Ectodermal cell (in vitro differentiated cells): ENCODE results near the gene MLNR.

Experiments used
- H3K27ac ChIP-seq: 2 replicates; pipeline ENCODE4 v1.7.0; 2013; ENCODE audit warnings: mild to moderate bottlenecking, low read depth, low read length; ENCODE audit not compliant: insufficient read depth, poor library complexity, severe bottlenecking
- H3K27me3 ChIP-seq: 2 replicates; pipeline ENCODE4 v1.7.0; 2013; ENCODE audit warnings: mild to moderate bottlenecking, low read length; ENCODE audit not compliant: insufficient read depth, control insufficient read depth, poor library complexity, severe bottlenecking
- H3K36me3 ChIP-seq: one replicate; pipeline ENCODE4 v1.7.0; 2013; ENCODE audit warnings: low read length; ENCODE audit not compliant: control insufficient read depth, insufficient read depth
- H3K4me1 ChIP-seq: one replicate; pipeline ENCODE4 v1.7.0; 2013; ENCODE audit warnings: low read length; ENCODE audit not compliant: control insufficient read depth, insufficient read depth
- H3K4me3 ChIP-seq: 2 replicates; pipeline ENCODE4 v1.7.0; 2013; ENCODE audit warnings: low read depth, low read length, control low read depth; ENCODE audit not compliant: insufficient read depth
- H3K9me3 ChIP-seq: 2 replicates; pipeline ENCODE4 v1.7.0; 2013; ENCODE audit warnings: mild to moderate bottlenecking, low read length, moderate library complexity; ENCODE audit not compliant: control insufficient read depth
- WGBS, 2 experiments: methylation state at CpG; one replicate each; pipeline ENCODE4 v1.1.7; 2013; ENCODE audit warnings: missing lambda C conversion rate in 2 of 2; 5-methylcytosine and 5-hydroxymethylcytosine counted together

Gene MLNR

DNA sequence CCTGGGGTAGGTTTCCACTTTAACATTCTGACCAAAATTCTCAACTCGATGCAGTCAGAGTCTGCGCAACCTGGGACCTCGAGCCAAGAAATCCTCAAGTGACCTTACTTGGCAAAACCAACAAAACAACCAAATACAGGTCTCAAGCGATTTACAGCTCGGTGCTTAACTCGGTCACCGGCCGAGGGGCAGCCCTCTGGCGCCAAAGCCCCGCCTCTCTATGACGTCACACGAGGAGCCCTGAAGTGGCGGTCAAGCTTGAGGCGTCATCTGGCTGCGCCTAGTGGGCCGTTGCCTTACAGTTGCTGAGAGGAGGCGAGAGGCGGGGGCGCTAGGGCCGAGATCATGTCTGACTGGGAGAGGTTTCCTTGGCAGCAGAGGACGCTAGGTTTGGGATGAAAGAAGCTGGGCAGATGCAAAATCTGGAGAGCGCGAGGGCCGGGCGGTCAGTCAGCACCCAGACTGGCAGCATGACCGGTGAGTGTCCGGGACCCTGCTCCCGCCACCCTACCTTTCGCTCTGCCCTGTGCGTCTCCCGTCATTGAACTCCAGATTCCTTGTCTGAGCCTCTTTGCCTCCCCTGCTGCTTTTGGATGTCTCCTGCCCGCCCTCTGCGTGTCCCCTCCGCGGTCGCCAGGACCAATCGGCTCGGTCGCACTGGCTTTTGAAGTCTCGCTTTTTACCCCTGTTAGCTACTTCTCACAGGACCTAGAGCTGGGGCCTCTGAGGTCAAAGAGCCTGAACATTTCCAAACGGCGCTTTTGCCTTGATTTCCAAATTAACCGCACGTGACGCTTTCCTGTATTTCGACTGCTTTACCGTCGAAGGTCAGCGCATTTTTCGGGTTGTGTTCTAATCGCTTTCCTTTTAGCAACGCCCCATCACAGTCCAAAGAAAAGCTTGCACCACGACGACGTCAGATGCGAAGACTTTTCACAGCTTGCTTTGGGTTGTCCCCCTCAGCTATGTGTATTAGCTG, 27.8 kb downstream of the MLNR start, which contains the start of gene CDADC1:
CDADC1 (plus strand) TSS at position 283 of the 979 bp plus-strand sequence; CDS start at position 396, 113 bp downstream.
- whole genome bisulfite sequencing, 2 experiments: 0 to 1% methylated on average over 56 of the region's 56 CpGs
- no peak within 1 kb of the TSS for H3K27ac ChIP-seq

DNA sequence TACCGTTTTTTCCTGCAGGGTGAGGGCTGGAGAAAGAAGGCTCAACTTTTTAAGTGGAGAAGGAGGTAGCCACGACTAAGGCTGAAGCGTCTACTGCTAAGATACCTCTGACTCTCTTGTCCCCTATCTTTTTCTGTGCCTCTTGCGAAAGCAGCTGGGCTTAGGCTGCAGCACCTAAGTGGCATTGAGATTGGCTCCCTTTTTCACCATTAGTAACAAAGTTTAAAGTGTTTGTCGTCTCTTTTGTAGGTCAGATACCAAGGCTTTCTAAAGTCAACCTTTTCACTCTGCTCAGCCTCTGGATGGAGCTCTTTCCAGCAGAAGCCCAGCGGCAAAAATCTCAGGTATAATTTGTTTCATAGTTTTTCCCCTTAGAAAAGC, 28.5 kb downstream of the MLNR start:
- Histone ChIP-seq H3K9me3 (no peaks in the 10 kb centered on the region), H3K36me3 (no peaks in the 10 kb centered on the region), H3K27ac (no peak overlapping the region), H3K27me3 (peaks cover 6% of the 10 kb centered on the region), H3K4me1 (no peaks in the 10 kb centered on the region), H3K4me3 (peak overlapping the region; percentile 75)
- 8 to 12% methylated on average over 6 of the region's 6 CpGs for WGBS, 2 experiments

More for the DNA sequence above, 27.8 kb downstream of the MLNR start, which contains the start of gene CDADC1:
- H3K9me3 ChIP-seq: no peaks in the 10 kb centered on the region
- no peaks in the 10 kb centered on the region for H3K36me3 ChIP-seq
- peaks cover 6% of the 10 kb centered on the region for H3K27me3 ChIP-seq
- peak within 1 kb of the TSS; percentile 75 for H3K4me3 ChIP-seq
- H3K4me1 ChIP-seq: no peaks in the 10 kb centered on the region

DNA sequence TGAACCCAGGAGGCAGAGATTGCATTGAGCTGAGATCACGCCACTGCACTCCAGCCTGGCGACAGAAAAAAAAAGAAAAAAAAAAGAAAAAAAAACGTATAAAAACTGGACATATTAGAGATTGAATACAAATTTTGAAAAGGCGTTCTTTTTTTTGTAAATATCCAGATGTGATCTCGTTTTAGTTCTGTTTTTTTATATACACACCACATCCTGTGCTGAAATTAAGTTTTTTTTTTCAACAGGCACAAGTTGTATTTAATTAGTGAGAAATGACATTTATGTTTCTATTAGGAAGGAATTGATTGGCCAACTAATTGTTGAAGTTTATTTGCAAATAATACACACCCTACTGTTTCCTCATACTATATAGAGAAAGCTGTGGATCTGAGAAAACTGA, 31.2 kb downstream of the MLNR start:
- 94 to 99% methylated on average over 4 to 5 of the region's 5 CpGs for WGBS, 2 experiments
- Histone ChIP-seq H3K27me3 (no peaks in the 10 kb centered on the region), H3K4me1 (no peaks in the 10 kb centered on the region), H3K27ac (no peak overlapping the region), H3K9me3 (no peaks in the 10 kb centered on the region), H3K36me3 (no peaks in the 10 kb centered on the region), H3K4me3 (no peak overlapping the region)

GRCh38 chr13:49253310-49253709, 33.2 kb downstream of the MLNR start:
- H3K4me3 ChIP-seq: no peak overlapping the region
- H3K4me1 ChIP-seq: no peaks in the 10 kb centered on the region
- H3K9me3 ChIP-seq: no peaks in the 10 kb centered on the region
- H3K27ac ChIP-seq: no peak overlapping the region
- no peaks in the 10 kb centered on the region for H3K36me3 ChIP-seq
- 100% methylated on average over 1 of the region's 1 CpG for WGBS, 2 experiments
- H3K27me3 ChIP-seq: no peaks in the 10 kb centered on the region

DNA sequence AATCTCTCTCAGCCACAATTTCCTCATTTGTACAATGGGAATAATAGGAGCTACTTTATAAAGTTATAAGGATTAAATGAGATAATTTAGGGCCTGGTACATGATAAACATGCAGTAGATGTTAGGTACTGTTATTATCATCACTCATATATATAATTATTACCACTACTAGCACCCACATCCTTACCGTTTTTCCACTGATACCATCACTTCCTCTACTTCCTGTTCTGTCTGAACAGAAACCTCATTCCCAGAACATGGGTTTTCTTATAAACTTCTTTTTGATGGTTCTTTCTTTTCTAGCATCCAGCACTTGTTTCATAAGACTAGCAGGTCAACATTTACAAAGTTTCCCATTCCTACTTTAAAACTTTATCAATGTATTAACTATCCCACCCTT, 33.9 kb downstream of the MLNR start:
- 85 to 100% methylated on average over 1 of the region's 1 CpG for WGBS, 2 experiments
- no peaks in the 10 kb centered on the region for H3K36me3 ChIP-seq
- H3K27me3 ChIP-seq: no peaks in the 10 kb centered on the region
- H3K27ac ChIP-seq: no peak overlapping the region
- no peaks in the 10 kb centered on the region for H3K9me3 ChIP-seq
- no peak overlapping the region for H3K4me3 ChIP-seq
- no peaks in the 10 kb centered on the region for H3K4me1 ChIP-seq

GRCh38 chr13:49256841-49257240, 36.7 kb downstream of the MLNR start:
- Histone ChIP-seq H3K27me3 (no peaks in the 10 kb centered on the region), H3K4me3 (no peak overlapping the region), H3K9me3 (no peaks in the 10 kb centered on the region), H3K36me3 (no peaks in the 10 kb centered on the region), H3K27ac (no peak overlapping the region), H3K4me1 (no peaks in the 10 kb centered on the region)
- WGBS, 2 experiments: 97 to 98% methylated on average over 2 of the region's 2 CpGs

GRCh38 chr13:49258089-49258796, 38.1 kb downstream of the MLNR start:
- no peak overlapping the region for H3K4me3 ChIP-seq
- WGBS, 2 experiments: 96 to 100% methylated on average over 3 of the region's 3 CpGs
- no peaks in the 10 kb centered on the region for H3K9me3 ChIP-seq
- no peaks in the 10 kb centered on the region for H3K4me1 ChIP-seq
- no peaks in the 10 kb centered on the region for H3K36me3 ChIP-seq
- no peak overlapping the region for H3K27ac ChIP-seq
- H3K27me3 ChIP-seq: no peaks in the 10 kb centered on the region

DNA sequence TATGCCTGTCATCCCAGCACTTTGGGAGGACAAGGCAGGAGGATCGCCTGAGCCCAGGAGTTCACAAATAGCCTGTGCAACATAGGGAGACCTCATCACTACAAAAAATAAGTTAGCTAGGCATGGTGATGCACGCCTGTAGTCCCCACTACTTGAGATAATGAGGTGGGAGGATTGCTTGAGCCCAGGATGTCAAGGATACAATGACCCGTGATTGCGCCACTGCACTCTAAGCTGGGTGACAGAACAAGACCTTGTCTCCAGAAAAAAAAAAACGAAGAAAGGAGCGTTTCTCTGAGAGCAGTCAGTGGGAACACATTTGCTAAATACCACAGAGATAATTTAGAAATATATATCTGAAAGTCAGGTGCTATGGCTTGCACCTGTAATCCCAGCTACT, 39.4 kb downstream of the MLNR start:
- no peaks in the 10 kb centered on the region for H3K27me3 ChIP-seq
- H3K36me3 ChIP-seq: no peaks in the 10 kb centered on the region
- H3K27ac ChIP-seq: no peak overlapping the region
- no peak overlapping the region for H3K4me3 ChIP-seq
- WGBS, 2 experiments: 84 to 92% methylated on average over 6 of the region's 6 CpGs
- no peaks in the 10 kb centered on the region for H3K4me1 ChIP-seq
- no peaks in the 10 kb centered on the region for H3K9me3 ChIP-seq

- no peaks in the 10 kb centered on the region for H3K36me3 ChIP-seq
- WGBS, 2 experiments: 91 to 93% methylated on average over 6 of the region's 6 CpGs
Observed at GRCh38 chr13:49262634-49263033, 42.5 kb downstream of the MLNR start.

DNA sequence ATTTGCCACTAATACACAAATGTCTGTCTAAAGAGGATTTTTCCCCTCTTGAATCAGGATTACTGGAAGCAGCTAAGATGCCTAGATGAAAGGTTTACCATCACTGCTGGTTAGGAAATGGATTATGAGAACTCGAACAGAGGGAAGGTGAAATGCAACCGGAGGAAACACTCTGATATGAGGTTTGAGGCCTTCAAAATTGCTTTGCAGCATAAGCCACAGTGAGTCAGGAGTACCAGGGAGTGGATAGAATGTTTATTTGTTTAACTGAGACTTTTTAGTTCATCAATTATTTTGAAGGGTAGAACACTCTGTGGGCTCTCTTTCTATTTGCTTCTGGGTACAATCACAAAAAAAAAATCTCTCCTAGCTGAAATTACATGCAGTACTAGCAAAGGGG, 45.7 kb downstream of the MLNR start:
- Histone ChIP-seq H3K27me3 (no peaks in the 10 kb centered on the region), H3K27ac (no peak overlapping the region), H3K4me1 (no peaks in the 10 kb centered on the region), H3K9me3 (no peaks in the 10 kb centered on the region), H3K36me3 (no peaks in the 10 kb centered on the region), H3K4me3 (no peak overlapping the region)
- whole genome bisulfite sequencing, 2 experiments: 95 to 97% methylated on average over 2 of the region's 2 CpGs

More at GRCh38 chr13:49262634-49263033, 42.5 kb downstream of the MLNR start:
- no peaks in the 10 kb centered on the region for H3K27me3 ChIP-seq
- H3K4me1 ChIP-seq: no peaks in the 10 kb centered on the region
- no peak overlapping the region for H3K27ac ChIP-seq
- no peak overlapping the region for H3K4me3 ChIP-seq
- no peaks in the 10 kb centered on the region for H3K9me3 ChIP-seq
